ENCODE measurements around the gene AK2.

Gene AK2

DNA sequence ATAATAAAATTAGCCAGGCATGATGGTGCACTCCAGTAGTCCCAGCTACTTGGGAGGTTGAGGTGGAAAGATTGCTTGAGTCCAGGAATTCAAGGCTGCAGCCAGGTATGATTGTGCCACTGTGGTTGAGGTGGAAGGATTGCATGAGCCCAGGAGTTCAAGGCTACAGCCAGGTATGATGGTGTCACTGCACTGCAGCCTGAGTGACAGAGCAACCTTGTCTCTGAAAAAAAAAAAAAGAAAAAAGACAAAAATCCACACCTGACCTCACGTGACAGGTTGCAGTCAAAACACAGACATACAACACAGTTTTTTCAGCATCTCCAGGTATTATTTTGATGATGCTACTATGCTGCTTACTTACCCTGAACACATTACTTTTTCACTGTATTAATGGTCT lies 4.3 kb upstream of the AK2 start:
- no peaks in the 10 kb centered on the region for H3K4me1 ChIP-seq (ENCODE audit: control insufficient read depth, insufficient read depth, low read length)
- H3K36me3 ChIP-seq (ENCODE audit: control insufficient read depth, insufficient read depth, low read length), result no peaks in the 10 kb centered on the region
- DNase-seq (ENCODE audit: low read depth, low spot score), result no peak
- no peak overlapping the region for H3K27ac ChIP-seq (ENCODE audit: low read length)
- no peak overlapping the region for H3K4me3 ChIP-seq (ENCODE audit: low read length)
- H3K9me3 ChIP-seq (ENCODE audit: control insufficient read depth, insufficient read depth, low read length), result no peaks in the 10 kb centered on the region
- no CpG with 5 or more reads among the region's 1 CpG for WGBS (ENCODE audit: insufficient coverage, insufficient read length)
- H3K27me3 ChIP-seq (ENCODE audit: control insufficient read depth, insufficient read depth, low read length), result no peaks in the 10 kb centered on the region

DNA sequence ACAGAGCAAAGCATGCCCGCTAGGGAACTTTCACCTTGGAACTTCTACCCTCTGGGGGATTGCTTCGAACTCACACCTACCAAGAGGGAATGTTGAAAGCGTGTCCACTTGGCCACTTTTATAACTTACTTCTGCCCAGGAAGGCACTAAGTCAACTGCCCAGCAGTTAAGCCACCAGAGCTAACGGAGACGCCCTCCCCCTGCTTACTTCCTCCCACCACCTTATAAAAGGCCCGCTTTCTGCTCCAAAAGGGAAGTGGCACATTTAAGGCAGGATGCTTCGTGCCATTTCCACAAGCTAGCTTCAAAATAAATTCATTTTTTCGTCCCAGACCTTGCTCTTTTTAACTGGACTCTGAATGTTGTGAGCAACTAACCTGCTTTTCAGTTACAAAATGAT lies 3.2 kb upstream of the AK2 start:
- Histone ChIP-seq H3K9me3 (ENCODE audit: control insufficient read depth, insufficient read depth, low read length) (no peaks in the 10 kb centered on the region), H3K27me3 (ENCODE audit: control insufficient read depth, insufficient read depth, low read length) (no peaks in the 10 kb centered on the region), H3K4me1 (ENCODE audit: control insufficient read depth, insufficient read depth, low read length) (no peaks in the 10 kb centered on the region), H3K27ac (ENCODE audit: low read length) (no peak overlapping the region), H3K4me3 (ENCODE audit: low read length) (no peak overlapping the region), H3K36me3 (ENCODE audit: control insufficient read depth, insufficient read depth, low read length) (no peaks in the 10 kb centered on the region)
- WGBS (ENCODE audit: insufficient coverage, insufficient read length), result no CpG with 5 or more reads among the region's 8 CpGs
- no peak for DNase-seq (ENCODE audit: low read depth, low spot score)

DNA sequence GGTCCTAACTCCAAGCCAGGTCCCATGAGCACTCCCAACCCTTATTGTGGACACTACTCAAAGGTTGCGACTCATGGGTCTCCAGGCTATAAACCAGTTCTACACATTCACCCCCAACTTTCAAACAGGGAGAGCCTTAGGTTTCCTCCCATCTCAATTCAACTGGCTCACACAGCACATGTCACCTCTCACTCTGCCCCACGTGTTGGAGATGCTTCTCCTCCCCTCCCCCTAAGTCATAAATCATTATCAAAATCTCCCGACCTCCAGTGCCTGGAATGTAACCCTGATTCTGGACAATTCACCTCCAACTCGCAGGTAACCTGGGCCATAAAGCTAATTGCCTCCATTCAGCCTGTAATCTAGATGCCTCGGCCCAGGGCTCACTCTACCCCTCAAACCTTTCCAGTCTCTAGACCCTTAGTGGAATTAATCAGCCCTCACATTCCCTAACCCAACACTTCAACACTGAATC lies 595 bp downstream of the AK2 start:
- H3K36me3 ChIP-seq (ENCODE audit: control insufficient read depth, insufficient read depth, low read length), result no peaks in the 10 kb centered on the region
- WGBS (ENCODE audit: insufficient coverage, insufficient read length), result no CpG with 5 or more reads among the region's 5 CpGs
- H3K27me3 ChIP-seq (ENCODE audit: control insufficient read depth, insufficient read depth, low read length), result no peaks in the 10 kb centered on the region
- no peak overlapping the region for H3K27ac ChIP-seq (ENCODE audit: low read length)
- DNase-seq (ENCODE audit: low read depth, low spot score), result no peak
- no peaks in the 10 kb centered on the region for H3K4me1 ChIP-seq (ENCODE audit: control insufficient read depth, insufficient read depth, low read length)
- H3K4me3 ChIP-seq (ENCODE audit: low read length), result peak overlapping the region; percentile 53; the same call in 1 of the 2 replicates
- no peaks in the 10 kb centered on the region for H3K9me3 ChIP-seq (ENCODE audit: control insufficient read depth, insufficient read depth, low read length)

DNA sequence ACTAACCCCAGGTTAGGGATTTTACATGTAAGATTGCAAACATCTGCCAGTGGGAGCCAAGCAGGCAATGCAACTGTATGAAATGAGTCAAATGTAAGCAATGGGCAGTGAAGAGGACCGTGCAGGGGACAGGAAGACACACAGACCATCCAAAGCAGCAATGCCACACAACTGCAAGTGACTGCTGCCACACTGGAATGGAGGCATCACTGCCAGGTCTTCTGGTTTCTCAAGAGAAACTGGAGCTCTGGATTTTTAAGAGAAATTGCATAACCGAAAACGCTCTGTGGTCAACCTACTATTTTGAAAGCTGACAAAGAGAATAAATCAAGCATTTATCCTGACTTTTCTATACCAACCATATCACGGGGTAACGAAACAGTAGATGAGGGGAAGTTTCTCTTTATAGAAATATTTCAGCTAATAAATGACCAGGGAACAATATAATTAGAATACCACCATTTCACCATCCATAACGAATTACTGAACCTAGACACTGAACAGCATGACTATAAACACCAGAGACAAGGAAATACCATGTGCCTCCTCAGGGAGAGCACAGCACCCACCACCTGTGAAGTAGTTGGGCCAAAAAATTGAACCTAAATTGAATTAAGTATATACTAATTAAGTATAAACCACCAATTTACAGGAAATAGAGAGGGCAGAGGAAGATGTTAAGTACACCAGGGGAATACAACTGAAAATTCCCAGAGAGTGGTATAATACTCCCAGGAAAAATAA lies 4.4 kb downstream of the AK2 start:
- no CpG with 5 or more reads among the region's 6 CpGs for WGBS (ENCODE audit: insufficient coverage, insufficient read length)
- H3K27ac ChIP-seq (ENCODE audit: low read length), result no peak overlapping the region
- no peak overlapping the region for H3K4me3 ChIP-seq (ENCODE audit: low read length)
- DNase-seq (ENCODE audit: low read depth, low spot score), result no peak
- H3K9me3 ChIP-seq (ENCODE audit: control insufficient read depth, insufficient read depth, low read length), result no peaks in the 10 kb centered on the region
- H3K27me3 ChIP-seq (ENCODE audit: control insufficient read depth, insufficient read depth, low read length), result no peaks in the 10 kb centered on the region
- H3K4me1 ChIP-seq (ENCODE audit: control insufficient read depth, insufficient read depth, low read length), result no peaks in the 10 kb centered on the region
- H3K36me3 ChIP-seq (ENCODE audit: control insufficient read depth, insufficient read depth, low read length), result no peaks in the 10 kb centered on the region

DNA sequence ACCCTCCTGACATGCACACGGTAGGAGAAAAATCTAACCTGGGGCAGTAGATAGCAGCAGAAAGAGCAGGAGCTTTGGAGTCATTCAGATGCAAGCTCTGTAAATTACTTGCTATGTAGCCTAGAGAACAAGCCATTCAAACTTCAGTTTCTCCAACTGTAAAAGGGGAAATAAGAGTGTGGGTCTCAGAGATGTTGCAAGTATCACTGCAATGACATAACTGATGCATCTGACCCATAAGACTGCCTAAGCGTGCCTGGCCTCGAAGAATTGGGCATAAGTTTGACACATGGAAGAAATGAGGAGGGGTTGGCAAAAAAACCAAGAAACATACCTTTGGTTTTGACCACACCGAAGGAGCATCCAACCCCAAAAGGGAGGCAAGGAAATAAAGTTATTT lies 5.2 kb downstream of the AK2 start:
- Histone ChIP-seq H3K27me3 (ENCODE audit: control insufficient read depth, insufficient read depth, low read length) (no peaks in the 10 kb centered on the region), H3K9me3 (ENCODE audit: control insufficient read depth, insufficient read depth, low read length) (no peaks in the 10 kb centered on the region), H3K4me3 (ENCODE audit: low read length) (no peak overlapping the region), H3K36me3 (ENCODE audit: control insufficient read depth, insufficient read depth, low read length) (no peaks in the 10 kb centered on the region), H3K27ac (ENCODE audit: low read length) (no peak overlapping the region), H3K4me1 (ENCODE audit: control insufficient read depth, insufficient read depth, low read length) (no peaks in the 10 kb centered on the region)
- no peak for DNase-seq (ENCODE audit: low read depth, low spot score)
- no CpG with 5 or more reads among the region's 4 CpGs for WGBS (ENCODE audit: insufficient coverage, insufficient read length)

DNA sequence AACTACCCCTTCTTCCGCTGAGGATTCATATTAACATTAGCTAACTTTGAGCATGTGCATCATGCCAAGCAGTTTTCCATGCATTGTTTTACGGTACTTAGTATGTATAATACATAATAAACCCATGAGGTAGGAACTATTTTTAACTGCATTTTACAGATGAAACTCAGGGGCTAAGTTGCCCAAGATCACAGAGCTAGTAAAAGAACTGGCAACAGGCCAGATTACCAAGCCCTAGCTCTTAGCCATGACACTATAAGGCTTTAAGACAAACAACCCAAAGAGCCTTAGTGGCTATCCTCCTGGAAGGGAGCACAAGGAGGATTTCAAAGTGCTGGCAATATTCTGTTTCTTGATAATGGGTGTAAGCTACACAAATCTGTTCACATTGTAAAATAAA lies 6.1 kb downstream of the AK2 start:
- no peak overlapping the region for H3K4me3 ChIP-seq (ENCODE audit: low read length)
- H3K27me3 ChIP-seq (ENCODE audit: control insufficient read depth, insufficient read depth, low read length), result no peaks in the 10 kb centered on the region
- no peak for DNase-seq (ENCODE audit: low read depth, low spot score)
- H3K4me1 ChIP-seq (ENCODE audit: control insufficient read depth, insufficient read depth, low read length), result no peaks in the 10 kb centered on the region
- H3K36me3 ChIP-seq (ENCODE audit: control insufficient read depth, insufficient read depth, low read length), result no peaks in the 10 kb centered on the region
- H3K9me3 ChIP-seq (ENCODE audit: control insufficient read depth, insufficient read depth, low read length), result no peaks in the 10 kb centered on the region
- H3K27ac ChIP-seq (ENCODE audit: low read length), result no peak overlapping the region
- no CpG with 5 or more reads among the region's 2 CpGs for WGBS (ENCODE audit: insufficient coverage, insufficient read length)

DNA sequence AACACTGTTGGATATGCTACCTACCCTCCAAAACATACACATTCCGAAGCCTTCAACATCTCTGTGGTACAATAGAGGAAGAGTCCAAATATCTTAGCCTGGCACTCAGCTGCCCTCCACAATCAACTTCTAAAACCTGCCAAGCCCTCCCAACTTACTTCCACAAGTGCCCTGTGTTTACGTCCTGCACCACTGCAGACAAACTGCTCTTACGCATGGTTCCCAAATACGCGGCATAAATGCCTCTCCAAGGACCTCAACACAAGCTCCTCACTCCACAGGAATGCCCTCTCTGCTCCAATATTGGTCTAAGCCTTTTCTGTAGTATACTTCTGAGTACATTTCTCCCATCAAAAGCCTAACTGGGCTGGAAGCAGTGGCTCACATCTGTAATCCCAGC lies 6.8 kb downstream of the AK2 start:
- no peak for DNase-seq (ENCODE audit: low read depth, low spot score)
- no peak overlapping the region for H3K27ac ChIP-seq (ENCODE audit: low read length)
- no peak overlapping the region for H3K4me3 ChIP-seq (ENCODE audit: low read length)
- no peaks in the 10 kb centered on the region for H3K4me1 ChIP-seq (ENCODE audit: control insufficient read depth, insufficient read depth, low read length)
- H3K9me3 ChIP-seq (ENCODE audit: control insufficient read depth, insufficient read depth, low read length), result no peaks in the 10 kb centered on the region
- no CpG with 5 or more reads among the region's 5 CpGs for WGBS (ENCODE audit: insufficient coverage, insufficient read length)
- no peaks in the 10 kb centered on the region for H3K36me3 ChIP-seq (ENCODE audit: control insufficient read depth, insufficient read depth, low read length)
- no peaks in the 10 kb centered on the region for H3K27me3 ChIP-seq (ENCODE audit: control insufficient read depth, insufficient read depth, low read length)

DNA sequence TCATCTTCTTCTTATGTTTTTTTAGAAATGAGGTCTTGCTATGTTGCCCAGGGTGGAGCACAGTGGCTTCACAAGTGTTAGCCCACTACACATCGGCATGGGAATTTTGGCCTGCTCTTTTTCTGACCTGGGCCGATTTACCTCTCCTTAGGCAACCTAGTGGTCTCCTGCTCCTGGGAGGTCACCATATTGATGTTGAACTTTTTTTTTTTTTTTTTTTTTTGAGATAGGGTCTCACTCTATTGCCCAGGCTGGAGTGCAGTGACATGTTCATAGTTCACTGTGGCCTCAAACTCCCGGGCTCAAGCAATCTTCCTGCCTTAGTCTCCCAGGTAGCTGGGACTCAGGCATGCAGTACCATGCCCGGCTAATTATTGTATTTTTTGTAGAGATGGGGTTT lies 7.5 kb downstream of the AK2 start:
- Histone ChIP-seq H3K9me3 (ENCODE audit: control insufficient read depth, insufficient read depth, low read length) (no peaks in the 10 kb centered on the region), H3K4me1 (ENCODE audit: control insufficient read depth, insufficient read depth, low read length) (no peaks in the 10 kb centered on the region), H3K36me3 (ENCODE audit: control insufficient read depth, insufficient read depth, low read length) (no peaks in the 10 kb centered on the region), H3K27ac (ENCODE audit: low read length) (no peak overlapping the region), H3K4me3 (ENCODE audit: low read length) (no peak overlapping the region), H3K27me3 (ENCODE audit: control insufficient read depth, insufficient read depth, low read length) (no peaks in the 10 kb centered on the region)
- no peak for DNase-seq (ENCODE audit: low read depth, low spot score)
- no CpG with 5 or more reads among the region's 4 CpGs for WGBS (ENCODE audit: insufficient coverage, insufficient read length)

DNA sequence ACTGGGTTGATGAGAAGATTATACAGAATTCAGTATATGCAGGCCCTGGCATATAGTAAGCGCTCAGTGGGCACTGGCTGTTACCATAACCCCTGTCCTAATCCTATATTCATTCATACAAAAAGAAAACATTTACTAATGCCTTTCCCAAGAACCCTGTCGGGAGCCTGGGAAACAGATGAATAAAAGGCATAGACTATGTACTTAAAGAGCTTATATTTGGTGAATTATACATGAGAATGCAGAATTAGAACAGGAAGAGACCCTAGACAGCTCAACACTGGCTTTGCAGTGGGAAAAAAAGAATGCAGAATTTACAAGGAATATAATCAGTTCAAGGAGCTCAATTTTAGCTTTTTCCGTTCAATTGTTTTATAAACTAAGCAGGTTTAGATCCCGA lies 10.9 kb downstream of the AK2 start:
- H3K4me3 ChIP-seq (ENCODE audit: low read length), result no peak overlapping the region
- peaks cover 5% of the 10 kb centered on the region; the same call in 1 of the 2 replicates for H3K36me3 ChIP-seq (ENCODE audit: control insufficient read depth, insufficient read depth, low read length)
- no peaks in the 10 kb centered on the region for H3K9me3 ChIP-seq (ENCODE audit: control insufficient read depth, insufficient read depth, low read length)
- WGBS (ENCODE audit: insufficient coverage, insufficient read length), result no CpG with 5 or more reads among the region's 4 CpGs
- H3K27ac ChIP-seq (ENCODE audit: low read length), result no peak overlapping the region
- H3K4me1 ChIP-seq (ENCODE audit: control insufficient read depth, insufficient read depth, low read length), result no peaks in the 10 kb centered on the region
- DNase-seq (ENCODE audit: low read depth, low spot score), result no peak
- no peaks in the 10 kb centered on the region for H3K27me3 ChIP-seq (ENCODE audit: control insufficient read depth, insufficient read depth, low read length)

DNA sequence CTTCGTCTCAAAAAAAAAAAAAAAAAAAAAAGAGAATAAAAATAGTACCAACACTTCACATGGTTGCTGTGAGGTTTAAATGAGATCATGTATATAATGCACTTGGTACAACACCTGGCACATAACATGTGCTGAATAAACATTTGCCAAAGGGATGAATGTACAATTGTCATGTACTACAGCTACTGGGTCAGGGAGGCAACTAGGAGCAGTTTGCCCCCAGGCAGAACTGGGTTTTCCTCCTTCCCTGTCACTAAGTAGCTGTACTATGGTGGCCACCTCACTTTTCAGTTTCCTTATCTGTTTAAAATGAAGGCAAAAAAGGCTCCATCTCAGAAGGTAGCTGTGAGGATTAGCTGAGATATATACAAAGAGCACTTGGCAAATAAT lies 11.5 kb downstream of the AK2 start:
- no peaks in the 10 kb centered on the region for H3K9me3 ChIP-seq (ENCODE audit: control insufficient read depth, insufficient read depth, low read length)
- H3K4me3 ChIP-seq (ENCODE audit: low read length), result no peak overlapping the region
- H3K4me1 ChIP-seq (ENCODE audit: control insufficient read depth, insufficient read depth, low read length), result no peaks in the 10 kb centered on the region
- H3K27ac ChIP-seq (ENCODE audit: low read length), result no peak overlapping the region
- H3K36me3 ChIP-seq (ENCODE audit: control insufficient read depth, insufficient read depth, low read length), result peaks cover 5% of the 10 kb centered on the region; the same call in 1 of the 2 replicates
- DNase-seq (ENCODE audit: low read depth, low spot score), result no peak
- no peaks in the 10 kb centered on the region for H3K27me3 ChIP-seq (ENCODE audit: control insufficient read depth, insufficient read depth, low read length)
- WGBS (ENCODE audit: insufficient coverage, insufficient read length), result no CpG with 5 or more reads among the region's 1 CpG
